DND-41 (cell line): Measurements from ENCODE around the gene TMEM62.

Source experiments
- EZH2 ChIP-seq: IDR thresholded peaks from 3 replicates; pipeline ENCODE4 v1.6.1; 2012; ENCODE audit warnings: borderline replicate concordance, low read depth, mild to moderate bottlenecking, moderate library complexity, low read length, inconsistent platforms; ENCODE audit not compliant: severe bottlenecking
- TF ChIP-seq, protein P1 (sequence below): IDR thresholded peaks from 2 replicates; pipeline ENCODE4 v1.5.1; 2012; ENCODE audit warnings: borderline replicate concordance, low read length, moderate library complexity, mild to moderate bottlenecking; ENCODE audit not compliant: poor library complexity, severe bottlenecking; ENCODE audit errors: extremely low read depth

DNA sequence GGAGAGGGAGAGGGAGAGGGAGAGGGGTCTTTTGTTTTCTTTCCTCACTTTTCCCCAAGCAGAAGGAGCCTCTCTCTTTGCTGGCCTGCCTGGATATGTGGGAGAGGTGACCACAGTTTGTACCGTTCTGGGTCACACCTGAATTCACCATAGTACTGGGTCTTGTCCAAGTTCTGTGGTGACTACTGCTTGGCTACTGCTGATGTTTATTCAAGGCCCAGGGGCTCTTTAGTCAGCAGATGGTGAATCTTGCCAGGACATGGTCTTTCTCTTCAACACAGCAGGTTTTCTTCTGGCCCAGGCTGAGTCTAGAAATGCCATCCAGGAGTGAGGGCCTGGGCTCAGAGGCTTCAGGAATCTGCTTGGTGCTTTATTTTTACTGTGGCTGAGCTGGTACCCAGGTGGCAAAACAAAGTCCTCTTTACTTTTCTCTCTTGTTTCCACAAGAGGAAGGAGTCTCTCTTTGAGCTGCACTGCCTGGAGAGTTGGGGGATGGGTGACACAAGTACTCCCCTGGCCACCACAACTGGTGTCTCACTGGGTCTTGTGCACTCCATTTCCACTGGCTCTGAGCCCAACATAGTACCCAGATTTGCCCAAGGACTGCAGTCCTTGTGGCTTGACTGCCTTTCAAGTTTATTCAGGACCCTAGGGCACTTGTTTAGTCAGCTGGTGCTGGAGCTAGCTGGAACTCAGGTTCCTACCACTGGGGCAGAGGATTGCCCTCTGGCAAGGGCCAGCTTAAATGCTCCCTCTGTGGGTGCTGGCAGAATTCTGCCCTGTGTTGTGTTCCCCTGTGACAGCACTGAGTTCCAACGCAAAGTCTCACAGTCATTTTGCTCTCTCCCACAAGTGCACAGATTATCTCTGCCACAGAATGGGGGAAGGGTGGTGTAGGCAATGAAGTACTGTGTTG lies 35.1 kb downstream of the TMEM62 start:
- TF ChIP-seq, protein P1, sequence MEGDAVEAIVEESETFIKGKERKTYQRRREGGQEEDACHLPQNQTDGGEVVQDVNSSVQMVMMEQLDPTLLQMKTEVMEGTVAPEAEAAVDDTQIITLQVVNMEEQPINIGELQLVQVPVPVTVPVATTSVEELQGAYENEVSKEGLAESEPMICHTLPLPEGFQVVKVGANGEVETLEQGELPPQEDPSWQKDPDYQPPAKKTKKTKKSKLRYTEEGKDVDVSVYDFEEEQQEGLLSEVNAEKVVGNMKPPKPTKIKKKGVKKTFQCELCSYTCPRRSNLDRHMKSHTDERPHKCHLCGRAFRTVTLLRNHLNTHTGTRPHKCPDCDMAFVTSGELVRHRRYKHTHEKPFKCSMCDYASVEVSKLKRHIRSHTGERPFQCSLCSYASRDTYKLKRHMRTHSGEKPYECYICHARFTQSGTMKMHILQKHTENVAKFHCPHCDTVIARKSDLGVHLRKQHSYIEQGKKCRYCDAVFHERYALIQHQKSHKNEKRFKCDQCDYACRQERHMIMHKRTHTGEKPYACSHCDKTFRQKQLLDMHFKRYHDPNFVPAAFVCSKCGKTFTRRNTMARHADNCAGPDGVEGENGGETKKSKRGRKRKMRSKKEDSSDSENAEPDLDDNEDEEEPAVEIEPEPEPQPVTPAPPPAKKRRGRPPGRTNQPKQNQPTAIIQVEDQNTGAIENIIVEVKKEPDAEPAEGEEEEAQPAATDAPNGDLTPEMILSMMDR, result no peak
- TF ChIP-seq EZH2, result no peak
